HepG2 (cell line): ENCODE results near the gene KSR1. TPM values are rescaled to one million over a fixed set of nuclear protein-coding genes. Genes with fewer than 3 reads are reported as not detected.

ENCODE experiments used
- FOXO1 ChIP-seq: sonication (generic); formaldehyde crosslinking; IDR thresholded peaks from 2 replicates; pipeline ENCODE4 v1.4.0; 2020; ENCODE audit warnings: missing genetic modification reagents
- GZF1 ChIP-seq: sonication (generic); formaldehyde crosslinking; IDR thresholded peaks from 2 replicates; pipeline ENCODE4 v1.5.1; 2020; ENCODE audit warnings: mild to moderate bottlenecking, missing genetic modification reagents
- JUND ChIP-seq: sonication (generic); formaldehyde crosslinking; IDR thresholded peaks from 2 replicates; pipeline ENCODE4 v1.8.0; 2022; ENCODE audit warnings: mild to moderate bottlenecking, missing genetic modification reagents
- MED13 ChIP-seq: sonication (generic); formaldehyde crosslinking; IDR thresholded peaks from 2 replicates; pipeline ENCODE4 v1.5.0; 2020; ENCODE audit warnings: missing genetic modification reagents
- SMAD9 ChIP-seq: sonication (generic); formaldehyde crosslinking; IDR thresholded peaks from 2 replicates; pipeline ENCODE4 v1.5.1; 2020; ENCODE audit warnings: mild to moderate bottlenecking, missing genetic modification reagents
- STAT5B ChIP-seq: sonication (generic); formaldehyde crosslinking; IDR thresholded peaks from 2 replicates; pipeline ENCODE4 v1.4.0; 2020; ENCODE audit warnings: missing genetic modification reagents
- SYNCRIP ChIP-seq: fragments of 200-400 bp; formaldehyde crosslinking; IDR thresholded peaks from 2 replicates; pipeline ENCODE4 v1.6.1; 2018; ENCODE audit warnings: mild to moderate bottlenecking, low read depth, low read length; ENCODE audit not compliant: insufficient read depth
- ZBTB10 ChIP-seq: sonication (generic); formaldehyde crosslinking; IDR thresholded peaks from 2 replicates; pipeline ENCODE4 v1.4.0; 2020; ENCODE audit warnings: missing genetic modification reagents, borderline replicate concordance
- ZBTB42 ChIP-seq: sonication (generic); formaldehyde crosslinking; IDR thresholded peaks from 2 replicates; pipeline ENCODE4 v1.5.0; 2020; ENCODE audit warnings: mild to moderate bottlenecking, missing genetic modification reagents
- ZFP36 ChIP-seq: fragments of 150-350 bp; IDR thresholded peaks from 2 replicates; pipeline ENCODE4 v1.6.1; 2018; ENCODE audit warnings: borderline replicate concordance, low read length, low read depth; ENCODE audit not compliant: partially characterized antibody
- ZFP91 ChIP-seq: sonication (generic); formaldehyde crosslinking; IDR thresholded peaks from 2 replicates; pipeline ENCODE4 v1.9.0; 2022; ENCODE audit warnings: missing genetic modification reagents, mild to moderate bottlenecking, borderline replicate concordance
- ZNF337 ChIP-seq: sonication (generic); formaldehyde crosslinking; IDR thresholded peaks from 2 replicates; pipeline ENCODE4 v1.5.1; 2020; ENCODE audit warnings: missing genetic modification reagents, low read depth, mild to moderate bottlenecking, borderline replicate concordance
- ZNF407 ChIP-seq: sonication (generic); formaldehyde crosslinking; IDR thresholded peaks from one replicate; pipeline ENCODE4 v1.5.1; 2020; ENCODE audit warnings: mild to moderate bottlenecking, missing genetic modification reagents; ENCODE audit errors: not compliant biosample characterization
- polyA plus RNA-seq, 8 experiments: library from polyadenylated mRNA; depleted of rRNA in 3 of 8; stranded (reverse) in 7 of 8; unstranded in 1 of 8; fragments of >200 nt; fragmentation: Illumina TruSeq in 4 of 8; extraction: Trizol in 4 of 8; gene quantifications; 2 replicates each; pipeline versions ENCODE4 v1.2.1 to v1.2.3, GENCODE V29; 2011 to 2016; ENCODE audit warnings: low read depth in 4 of 8, missing spikeins in 1 of 8, mixed read lengths in 1 of 8; ENCODE audit not compliant: insufficient read depth in 1 of 8
- total RNA-seq, 5 experiments: library from RNA; depleted of rRNA; stranded (reverse); fragments of >200 nt; fragmentation: Illumina TruSeq; extraction: Trizol; gene quantifications; 2 replicates each; pipeline ENCODE4 v1.2.3, GENCODE V29; 2016; ENCODE audit warnings: low read depth in 1 of 5

The KSR1 gene
- total and polyA plus RNA-seq, 2 of the 13 experiments (the other 11 are each of a cell fraction or from before 2014, with no cell fraction given), result 10.1 to 16.6 TPM

- TF ChIP-seq ZBTB10 (CRISPR knock-in tag) (no peak), ZNF337 (0 out of 2 replicates have a peak, but pooled peaks have one; percentile 23), ZNF407 (no peak), GZF1 (CRISPR knock-in tag) (no peak), ZBTB42 (CRISPR knock-in tag) (no peak), SMAD9 (no peak), SYNCRIP (no peak), STAT5B (no peak), ZFP91 (CRISPR knock-in tag) (peak; percentile 42; the same call in 1 of the 2 replicates), ZFP36 (no peak), FOXO1 (CRISPR knock-in tag) (peak; percentile 79), MED13 (CRISPR knock-in tag) (no peak), JUND (no peak)
These were observed 1.7 kb downstream of the KSR1 start (continued) for GRCh38 chr17:27457731-27458523.
